Astrocyte (in vitro differentiated cells and primary cell): Measurements from ENCODE around the gene GALT. TPM values are rescaled to one million over a fixed set of nuclear protein-coding genes. Genes with fewer than 3 reads are reported as not detected.

ENCODE experiments used
- DNase-seq: peaks from one replicate; pipeline ENCODE4 v3.0.0-alpha.2; 2010; ENCODE audit warnings: low read depth
- FAIRE-seq: peaks from 2 replicates; lab custom pipeline; 2011; peaks lifted over from hg19 to GRCh38; lab: Jason Lieb, UNC
- H2AFZ ChIP-seq: 2 replicates; pipeline ENCODE4 v1.6.0; 2012; ENCODE audit warnings: low read depth, low read length, inconsistent platforms
- H3K27ac ChIP-seq: 2 replicates; pipeline ENCODE4 v1.5.1; 2011; ENCODE audit warnings: low read depth, low read length, inconsistent platforms
- H3K27me3 ChIP-seq: 2 replicates; pipeline ENCODE4 v1.6.0; 2011; ENCODE audit warnings: low read length, inconsistent platforms; ENCODE audit not compliant: insufficient read depth
- H3K36me3 ChIP-seq: 2 replicates; pipeline ENCODE4 v1.5.1; 2011; ENCODE audit warnings: low read length, inconsistent platforms; ENCODE audit not compliant: insufficient read depth
- H3K4me1 ChIP-seq: 2 replicates; pipeline ENCODE4 v1.5.1; 2011; ENCODE audit warnings: low read length, inconsistent platforms; ENCODE audit not compliant: insufficient read depth
- H3K4me2 ChIP-seq: 2 replicates; pipeline ENCODE4 v1.6.0; 2012; ENCODE audit warnings: low read length, inconsistent platforms
- H3K4me3 ChIP-seq: 2 replicates; pipeline ENCODE4 v1.5.1; 2011; ENCODE audit warnings: low read depth, mild to moderate bottlenecking, low read length, inconsistent platforms; ENCODE audit not compliant: insufficient read depth
- H3K79me2 ChIP-seq: 2 replicates; pipeline ENCODE4 v1.6.0; 2012; ENCODE audit warnings: mild to moderate bottlenecking, low read length, inconsistent platforms; ENCODE audit not compliant: insufficient read depth
- H3K9ac ChIP-seq: 2 replicates; pipeline ENCODE4 v1.6.0; 2012; ENCODE audit warnings: mild to moderate bottlenecking, low read length, inconsistent platforms
- H3K9me3 ChIP-seq: 2 replicates; pipeline ENCODE4 v1.5.1; 2012; ENCODE audit warnings: low read depth, mild to moderate bottlenecking, low read length, inconsistent platforms; ENCODE audit not compliant: insufficient read depth
- H4K20me1 ChIP-seq: 2 replicates; pipeline ENCODE4 v1.6.0; 2012; ENCODE audit warnings: low read length, inconsistent platforms; ENCODE audit not compliant: insufficient read depth
- H3K27ac Mint-ChIP-seq: one replicate; pipeline ENCODE4 v1.8.0; 2021; ENCODE audit warnings: mild to moderate bottlenecking, mixed read lengths; ENCODE audit not compliant: unreplicated experiment
- H3K27me3 Mint-ChIP-seq: one replicate; pipeline ENCODE4 v1.8.0; 2021; ENCODE audit warnings: low read depth, mixed read lengths; ENCODE audit not compliant: unreplicated experiment
- H3K36me3 Mint-ChIP-seq: one replicate; pipeline ENCODE4 v1.8.0; 2021; ENCODE audit warnings: low read depth, mixed read lengths; ENCODE audit not compliant: unreplicated experiment
- H3K4me1 Mint-ChIP-seq: one replicate; pipeline ENCODE4 v1.8.0; 2021; ENCODE audit warnings: low read depth, mixed read lengths; ENCODE audit not compliant: unreplicated experiment
- H3K4me3 Mint-ChIP-seq: one replicate; pipeline ENCODE4 v1.8.0; 2021; ENCODE audit warnings: mild to moderate bottlenecking, moderate library complexity, mixed read lengths; ENCODE audit not compliant: unreplicated experiment
- H3K9me3 Mint-ChIP-seq: one replicate; pipeline ENCODE4 v1.8.0; 2021; ENCODE audit warnings: mild to moderate bottlenecking, mixed read lengths; ENCODE audit not compliant: unreplicated experiment
- CTCF ChIP-seq: IDR thresholded peaks from 2 replicates; pipeline ENCODE4 v1.5.1; 2011; ENCODE audit warnings: low read depth, mild to moderate bottlenecking, inconsistent platforms, low read length, moderate library complexity; ENCODE audit not compliant: insufficient read depth
- EZH2 ChIP-seq: IDR thresholded peaks from 2 replicates; pipeline ENCODE4 v1.6.1; 2012; ENCODE audit warnings: mild to moderate bottlenecking, low read length, inconsistent platforms; ENCODE audit not compliant: insufficient read depth
- total RNA-seq: library from RNA; stranded (reverse); gene quantifications from 2 replicates; pipeline ENCODE4 v1.2.1, GENCODE V29; 2021

GALT gene
- total RNA-seq, 1 donor from 2014 or later = 30.7 TPM

GRCh38 chr9:34664281-34665066 lies 18.0 kb downstream of the GALT start:
- H3K27ac Mint-ChIP-seq = peak overlapping the region; percentile 71
- Histone ChIP-seq H2AFZ (peak overlapping the region; percentile 94), H3K27ac (no peak overlapping the region), H3K4me1 (peaks cover 12% of the 10 kb centered on the region), H3K4me2 (peak overlapping the region; percentile 94), H3K4me3 (peak overlapping the region; percentile 64), H4K20me1 (peaks cover 17% of the 10 kb centered on the region), H3K27me3 (no peaks in the 10 kb centered on the region), H3K36me3 (no peaks in the 10 kb centered on the region), H3K9ac (peak overlapping the region; percentile 75), H3K9me3 (no peaks in the 10 kb centered on the region), H3K79me2 (peaks cover 14% of the 10 kb centered on the region)
- no peaks in the 10 kb centered on the region for H3K27me3 Mint-ChIP-seq
- H3K36me3 Mint-ChIP-seq = peaks cover 27% of the 10 kb centered on the region
- TF ChIP-seq EZH2 (no peak), CTCF (peak; percentile 77)
- DNase-seq (peak; percentile 28), FAIRE-seq (no peak)
- peaks cover 2% of the 10 kb centered on the region for H3K4me1 Mint-ChIP-seq
- H3K4me3 Mint-ChIP-seq = peak overlapping the region; percentile 89
- peaks cover 4% of the 10 kb centered on the region for H3K9me3 Mint-ChIP-seq

- H3K4me1 ChIP-seq = peaks cover 12% of the 10 kb centered on the region
- DNase-seq (no peak), FAIRE-seq (no peak)
- peak overlapping the region; percentile 94 for H2AFZ ChIP-seq
- TF ChIP-seq CTCF = no peak
- TF ChIP-seq EZH2 = no peak
- peaks cover 14% of the 10 kb centered on the region for H3K79me2 ChIP-seq
- peaks cover 4% of the 10 kb centered on the region for H3K9me3 Mint-ChIP-seq
- no peaks in the 10 kb centered on the region for H3K9me3 ChIP-seq
- no peaks in the 10 kb centered on the region for H3K36me3 ChIP-seq
- H3K27ac Mint-ChIP-seq = no peak overlapping the region
- H4K20me1 ChIP-seq = peaks cover 17% of the 10 kb centered on the region
- no peaks in the 10 kb centered on the region for H3K27me3 ChIP-seq
- H3K4me1 Mint-ChIP-seq = peaks cover 2% of the 10 kb centered on the region
- peaks cover 32% of the 10 kb centered on the region for H3K36me3 Mint-ChIP-seq
- no peak overlapping the region for H3K27ac ChIP-seq
- H3K4me3 ChIP-seq = peak overlapping the region; percentile 64
- H3K4me3 Mint-ChIP-seq = peak overlapping the region; percentile 89
- H3K27me3 Mint-ChIP-seq = no peaks in the 10 kb centered on the region
- H3K4me2 ChIP-seq = peak overlapping the region; percentile 94
- peak overlapping the region; percentile 75 for H3K9ac ChIP-seq
These were observed 18.5 kb downstream of the GALT start for GRCh38 chr9:34665067-34665380.
